ENCODE data around the gene ADNP. TPM values are rescaled to one million over a fixed set of nuclear protein-coding genes. Genes with fewer than 3 reads are reported as not detected.
A peak's percentile ranks its signal among the peaks of the same experiment; 100 is the strongest.
"Not testable (repeated sequence)": the region's sequence is repeated elsewhere in the genome, so short reads cannot be mapped to it uniquely, and the experiment has no call there.

ADNP gene
- 10 to 100 TPM; 40.2 to 57.9 (median 47.4) TPM for total RNA-seq

- no peaks in the 10 kb centered on the region for H3K27me3 ChIP-seq
- peaks cover 0 to 34% (median 0%) of the 10 kb centered on the region in 3 donors for H3K36me3 ChIP-seq
- WGBS, 2 donors = 0 to 1% methylated on average over 14 to 27 of the region's 58 CpGs
- H3K4me3 ChIP-seq = peak within 1 kb of the TSS; percentile 63 to 91 (median 77)
- TF ChIP-seq CTCF (IDR thresholded peaks at IDR 0.05) (peak; percentile 75 to 95 (median 83)), POLR2A (IDR thresholded peaks at IDR 0.05) (peak; percentile 48 to 73), EP300 (IDR thresholded peaks at IDR 0.05) (peak; percentile 46 to 92)
- no peaks in the 10 kb centered on the region for H3K9me3 ChIP-seq
- H3K27ac ChIP-seq = peak within 1 kb of the TSS; percentile 95 to 99 (median 99)
- peaks cover 0 to 40% (median 25%) of the 10 kb centered on the region in 4 donors for H3K4me1 ChIP-seq
- peak; percentile 86 to 92 for DNase-seq (ENCODE audit: low spot score in 2 of 2)
Measured at GRCh38 chr20:50931306-50932015, at the start of gene ADNP. Gene ADNP, minus strand, starts transcription at chr20:50931437. Its CDS starts 27,441 bp downstream, at chr20:50903996.

- H3K4me3 ChIP-seq = no peak overlapping the region
- no peak for DNase-seq (ENCODE audit: low spot score in 2 of 2)
- H3K27ac ChIP-seq = peak overlapping the region in 2 of 4 donors; percentile 66 to 77
- 30 to 36% methylated on average over 8 of the region's 8 CpGs for WGBS, 2 donors
- TF ChIP-seq POLR2A (IDR thresholded peaks at IDR 0.05) = no peak
- peak in 1 of 2 donors; percentile 64 for TF ChIP-seq EP300 (IDR thresholded peaks at IDR 0.05)
- TF ChIP-seq CTCF (IDR thresholded peaks at IDR 0.05) = no peak
- H3K36me3 ChIP-seq = no peaks in the 10 kb centered on the region
- peaks cover 0 to 13% of the 10 kb centered on the region in 2 donors for H3K27me3 ChIP-seq
- peaks cover 0 to 20% (median 0%) of the 10 kb centered on the region in 4 donors for H3K4me1 ChIP-seq
- no peaks in the 10 kb centered on the region for H3K9me3 ChIP-seq
Measured at GRCh38 chr20:50980071-50980681, 48.9 kb upstream of the ADNP start.

- H3K9me3 ChIP-seq; H3K36me3 ChIP-seq; DNase-seq (ENCODE audit: low spot score in 2 of 2); H3K27ac ChIP-seq; H3K4me3 ChIP-seq; H3K27me3 ChIP-seq: not testable (repeated sequence)
- 82 to 97% methylated on average over 4 of the region's 4 CpGs for WGBS, 2 donors
- peaks cover 0 to 20% (median 0%) of the 10 kb centered on the region in 4 donors for H3K4me1 ChIP-seq
Measured at GRCh38 chr20:50978533-50978932, 47.3 kb upstream of the ADNP start.

GRCh38 chr20:50977066-50978021 lies 46.1 kb upstream of the ADNP start:
- no peak for TF ChIP-seq EP300 (IDR thresholded peaks at IDR 0.05)
- no peak for TF ChIP-seq CTCF (IDR thresholded peaks at IDR 0.05)
- TF ChIP-seq POLR2A (IDR thresholded peaks at IDR 0.05) = no peak
- 42 to 43% methylated on average over 20 of the region's 20 CpGs for WGBS, 2 donors
- peaks cover 0 to 20% (median 0%) of the 10 kb centered on the region in 4 donors for H3K4me1 ChIP-seq
- no peaks in the 10 kb centered on the region for H3K36me3 ChIP-seq
- no peak overlapping the region for H3K4me3 ChIP-seq
- H3K27me3 ChIP-seq = no peaks in the 10 kb centered on the region
- no peak for DNase-seq (ENCODE audit: low spot score in 2 of 2)
- H3K27ac ChIP-seq = no peak overlapping the region
- no peaks in the 10 kb centered on the region for H3K9me3 ChIP-seq

- no peak for TF ChIP-seq EP300 (IDR thresholded peaks at IDR 0.05)
- no peak for TF ChIP-seq CTCF (IDR thresholded peaks at IDR 0.05)
- no peak for TF ChIP-seq POLR2A (IDR thresholded peaks at IDR 0.05)
- H3K27ac ChIP-seq = no peak overlapping the region
- no peak overlapping the region for H3K4me3 ChIP-seq
- no peaks in the 10 kb centered on the region for H3K27me3 ChIP-seq
- H3K9me3 ChIP-seq = no peaks in the 10 kb centered on the region
- H3K36me3 ChIP-seq = no peaks in the 10 kb centered on the region
- DNase-seq (ENCODE audit: low spot score in 2 of 2) = no peak
- 90 to 91% methylated on average over 10 of the region's 10 CpGs for WGBS, 2 donors
- peaks cover 0 to 7% (median 0%) of the 10 kb centered on the region in 4 donors for H3K4me1 ChIP-seq
Measured at GRCh38 chr20:50975701-50976330, 44.6 kb upstream of the ADNP start.
